Endometrial microvascular endothelial cells (primary cell): Measurements from ENCODE around the gene RFX8. TPM values are rescaled to one million over a fixed set of nuclear protein-coding genes. Genes with fewer than 3 reads are reported as not detected.

Experiments used
- in situ Hi-C: cut with HindIII; loops from 2 replicates; pipeline ENCODE4 v1.10.0; 2017; ENCODE audit warnings: low sequenced_read_pairs, low pct_unique_long_range_greater_than_20kb; ENCODE audit errors: inconsistent ontology term
- total RNA-seq: library from RNA; depleted of rRNA; stranded (reverse); fragments of >200 nt; gene quantifications from one replicate; pipeline ENCODE4 v1.2.3, GENCODE V29; 2015; ENCODE audit errors: inconsistent ontology term

The RFX8 gene
- total RNA-seq, 1 donor from 2014 or later = not detected

DNA sequence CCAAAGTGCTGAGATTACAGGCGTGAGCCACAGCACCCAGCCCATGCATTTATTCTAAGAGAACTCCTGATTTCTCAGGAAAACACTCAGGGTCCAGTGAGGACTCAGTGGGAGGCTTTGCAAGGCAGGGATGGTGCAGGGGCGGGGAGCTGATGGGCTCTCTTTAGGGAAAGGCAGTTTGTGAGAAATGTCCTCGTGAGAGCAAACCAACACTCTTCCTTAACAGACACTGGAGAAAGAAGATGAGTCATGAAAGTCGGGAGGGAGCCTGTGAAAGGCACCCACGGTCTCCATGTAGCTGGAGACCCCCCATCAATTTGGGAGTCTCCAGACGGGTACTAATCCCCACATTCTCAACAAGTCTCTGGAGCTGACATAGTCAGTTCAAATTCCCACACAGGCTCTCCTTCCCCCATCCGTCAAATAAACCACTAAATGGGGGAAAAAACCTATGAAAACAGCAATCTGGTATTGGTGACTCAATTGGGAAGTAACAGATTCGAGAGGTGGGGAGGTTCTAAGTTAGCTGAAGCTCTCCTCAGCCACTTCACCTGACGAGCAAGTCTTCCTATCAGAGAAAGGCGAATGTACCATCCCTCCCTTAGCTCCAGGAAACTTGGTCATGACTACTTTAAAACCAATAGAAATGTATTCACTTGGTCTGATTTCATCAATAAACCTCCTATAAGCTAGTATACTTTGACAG is 76.6 kb downstream of the RFX8 start:
- in situ Hi-C loops = no loop called here

DNA sequence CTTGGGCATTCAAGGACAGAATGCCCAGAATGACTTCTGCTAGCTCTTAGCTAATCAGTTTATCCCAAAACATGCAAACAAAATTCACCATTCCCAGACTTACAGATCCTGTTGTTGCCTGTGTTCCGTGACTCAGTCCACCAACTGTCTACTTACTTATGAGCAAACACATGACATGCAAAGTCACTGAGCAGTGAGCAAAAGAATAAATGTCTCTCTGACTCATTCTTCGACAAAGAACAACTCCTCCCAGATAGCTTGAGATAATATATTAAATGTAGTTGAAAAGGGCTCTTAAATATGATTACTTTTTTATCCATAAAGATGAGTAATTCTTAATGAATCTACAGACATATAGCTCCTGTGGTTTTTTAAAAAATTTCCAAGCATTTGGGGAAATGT is 78.6 kb downstream of the RFX8 start:
- in situ Hi-C loops = no loop called here

DNA sequence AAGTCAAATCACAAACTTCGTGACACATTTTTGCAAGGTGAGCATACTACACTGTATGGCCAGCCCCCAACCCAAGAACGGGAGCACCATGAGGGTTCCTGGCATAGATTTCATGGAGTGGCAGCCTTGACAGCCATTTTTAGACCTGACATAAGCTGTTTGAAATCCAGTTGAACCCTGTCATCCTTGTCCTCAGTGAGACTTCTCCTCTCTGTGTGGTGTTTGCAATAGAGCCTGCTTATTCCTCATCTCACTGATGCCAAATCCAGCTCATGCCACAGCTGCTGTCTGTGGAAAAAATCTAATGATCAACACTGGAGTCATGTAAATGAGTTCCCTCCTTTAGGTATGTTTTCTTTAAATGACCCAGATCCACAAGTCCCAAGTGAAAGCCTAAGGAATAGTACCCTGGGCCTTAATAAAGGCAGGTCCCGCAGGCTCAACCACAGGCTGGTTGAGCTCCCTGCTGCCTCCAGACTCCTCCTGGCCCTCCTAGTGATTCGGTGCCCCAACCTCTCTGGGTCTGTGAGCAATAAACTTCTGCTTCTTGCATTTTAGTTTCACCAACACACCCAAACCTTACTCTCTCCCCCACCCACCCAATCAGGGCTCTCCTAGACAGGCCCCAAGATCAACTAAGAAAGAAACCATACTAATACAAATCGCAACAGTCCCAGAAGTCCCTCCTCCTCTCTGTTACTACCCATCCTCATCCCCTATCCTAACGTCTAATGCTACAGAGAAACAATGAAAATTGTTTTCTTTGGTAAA is 79.2 kb downstream of the RFX8 start:
- in situ Hi-C loops = no loop called here

DNA sequence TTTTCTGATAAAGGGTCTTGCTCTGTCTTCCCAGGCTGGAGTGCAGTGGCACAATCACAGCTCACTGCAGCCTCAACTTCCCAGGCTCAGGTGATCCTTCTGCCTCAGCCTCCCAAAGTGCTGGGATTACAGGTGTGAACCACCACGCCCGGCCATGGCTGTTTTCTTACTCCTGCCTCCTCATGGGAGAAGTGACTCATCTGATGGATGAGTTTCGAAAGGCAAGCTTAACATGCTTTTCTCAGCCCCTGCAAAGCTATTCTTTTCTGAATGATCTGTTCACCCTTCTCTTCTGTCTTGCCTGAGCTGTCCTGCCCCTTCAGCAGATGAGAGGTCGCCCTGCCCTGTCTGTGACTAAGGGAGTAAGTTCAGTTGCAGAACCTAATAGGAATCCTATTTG is 86.7 kb downstream of the RFX8 start:
- in situ Hi-C loops = no loop called here

DNA sequence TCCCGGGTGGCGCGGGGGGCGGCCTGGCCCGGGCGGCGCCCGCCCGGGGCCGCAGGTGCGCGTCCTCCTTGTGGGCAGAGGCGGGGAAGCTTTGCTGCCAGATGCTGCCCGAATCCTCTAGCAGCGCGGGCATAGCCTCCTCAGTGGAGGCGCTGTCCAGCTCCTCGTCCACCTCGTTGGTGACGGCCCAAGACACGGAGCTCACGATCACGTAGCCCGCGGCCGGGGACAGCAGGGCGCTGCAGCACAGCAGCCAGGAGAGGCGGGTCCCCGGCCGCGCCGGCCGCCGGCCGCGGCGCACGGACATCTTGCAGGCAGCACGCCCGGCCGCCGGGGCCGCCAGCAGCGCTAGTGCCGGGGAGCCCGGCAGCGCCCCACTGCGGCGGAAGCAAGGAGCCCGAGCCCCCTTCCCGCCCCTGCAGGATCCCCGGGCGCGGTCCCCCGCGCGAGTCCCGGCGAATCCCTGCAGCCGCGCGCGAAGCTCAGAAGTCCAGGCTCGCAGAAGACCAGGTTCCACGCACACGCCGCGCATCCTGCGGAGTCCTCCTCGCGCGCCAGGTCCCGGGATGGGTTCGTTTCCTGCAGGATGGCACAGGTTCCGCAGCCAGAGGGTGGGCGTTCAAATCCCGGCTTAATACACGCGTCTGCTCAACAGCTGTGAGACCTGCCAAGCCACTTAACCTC is 87.6 kb downstream of the RFX8 start, which contains the start of gene CREG2:
TSS of gene CREG2 (minus strand) at position 353 of the 684 bp plus-strand sequence. CDS start at position 307, 46 bp downstream.
- in situ Hi-C loops = no loop called here

DNA sequence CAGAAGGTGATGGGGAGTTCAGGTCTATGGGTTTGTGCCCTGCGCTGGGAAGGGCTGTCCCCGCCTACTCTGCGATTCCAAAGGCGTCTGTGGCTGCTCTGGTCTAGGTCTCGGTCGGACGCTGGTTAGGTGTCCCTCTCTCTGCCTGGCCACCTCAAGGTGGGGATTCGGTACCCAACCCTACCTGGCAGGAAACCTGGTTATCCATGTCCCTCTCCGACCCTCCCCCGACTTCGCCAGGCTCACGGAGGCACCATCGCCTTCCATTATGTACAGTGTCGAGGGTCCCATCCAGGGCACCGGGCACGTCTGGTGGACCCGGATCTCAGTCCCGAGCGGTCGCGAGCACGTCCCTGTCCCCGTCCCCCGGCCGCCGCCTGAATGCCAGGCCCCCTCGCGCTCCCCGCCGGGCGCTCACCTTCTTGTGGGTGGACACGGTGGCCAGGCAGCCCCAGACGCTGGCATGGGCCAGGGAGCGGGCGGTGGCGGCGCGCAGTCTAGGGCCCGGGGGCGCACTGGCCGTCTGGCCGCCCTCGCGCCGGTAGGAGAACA is 88.2 kb downstream of the RFX8 start:
- in situ Hi-C loops = no loop called here

DNA sequence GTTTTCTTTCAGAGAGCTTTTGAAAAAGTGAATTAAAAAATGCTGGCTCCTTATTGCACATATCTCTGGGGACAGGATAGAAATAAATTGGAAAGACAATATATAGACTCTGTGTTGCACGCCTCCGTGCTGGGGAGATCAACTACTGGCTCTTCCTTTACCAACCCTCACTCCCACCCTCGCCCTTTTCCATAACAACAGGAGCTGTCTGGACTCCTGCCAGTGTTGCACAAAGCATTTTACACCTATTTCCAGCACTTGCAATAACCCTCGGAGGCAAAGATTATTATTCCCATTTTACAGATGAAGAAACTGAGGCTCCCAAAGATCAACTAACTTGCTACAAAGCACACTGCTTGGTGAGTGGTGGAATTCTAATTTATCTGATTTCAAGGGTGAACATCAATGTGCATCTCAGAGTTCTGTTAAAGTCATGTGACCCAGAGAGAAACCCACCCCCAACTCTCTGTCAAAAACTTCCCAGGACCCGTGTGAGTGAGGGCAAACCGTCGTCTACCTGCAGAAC is 91.8 kb downstream of the RFX8 start:
- in situ Hi-C loops = no loop called here

DNA sequence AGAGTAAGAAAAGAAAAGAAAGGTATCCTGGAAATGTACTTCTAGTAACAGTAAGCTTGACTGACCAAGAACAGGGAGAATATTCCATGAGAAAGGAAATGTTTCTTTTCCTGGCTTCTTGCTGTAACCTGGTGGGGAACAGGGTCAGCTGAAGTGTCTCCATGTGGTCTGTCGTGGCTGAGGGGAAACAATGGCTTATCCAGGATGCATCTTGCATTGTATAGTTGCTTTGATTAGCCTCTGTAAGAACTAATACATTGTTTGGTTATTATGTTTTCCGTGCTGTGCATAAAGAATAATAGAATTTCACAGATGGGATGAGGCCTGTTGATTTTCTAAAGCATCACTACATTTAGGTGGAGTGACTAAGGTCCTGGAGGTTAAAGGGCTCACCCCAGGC is 92.5 kb downstream of the RFX8 start:
- in situ Hi-C loops = no loop called here

DNA sequence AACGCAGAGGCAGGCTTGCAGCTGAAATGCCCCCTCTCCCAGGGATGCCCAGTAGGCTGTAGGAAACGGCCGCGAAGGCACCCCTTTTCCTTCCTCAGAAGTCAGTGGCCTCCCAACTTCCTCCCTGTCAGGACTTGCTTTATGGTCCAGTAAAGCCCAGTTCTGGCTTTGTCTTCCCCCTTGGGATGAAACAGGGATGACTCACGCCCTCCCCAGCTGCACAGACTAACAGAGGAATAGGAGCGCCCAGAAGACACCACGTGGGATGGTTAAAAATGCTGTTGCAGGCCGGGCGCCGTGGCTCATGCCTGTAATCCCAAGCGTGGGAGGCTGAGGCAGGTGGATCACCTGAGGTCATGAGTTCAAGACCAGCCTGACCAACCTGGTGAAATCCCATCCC is 94.5 kb downstream of the RFX8 start:
- in situ Hi-C loops = no loop called here

DNA sequence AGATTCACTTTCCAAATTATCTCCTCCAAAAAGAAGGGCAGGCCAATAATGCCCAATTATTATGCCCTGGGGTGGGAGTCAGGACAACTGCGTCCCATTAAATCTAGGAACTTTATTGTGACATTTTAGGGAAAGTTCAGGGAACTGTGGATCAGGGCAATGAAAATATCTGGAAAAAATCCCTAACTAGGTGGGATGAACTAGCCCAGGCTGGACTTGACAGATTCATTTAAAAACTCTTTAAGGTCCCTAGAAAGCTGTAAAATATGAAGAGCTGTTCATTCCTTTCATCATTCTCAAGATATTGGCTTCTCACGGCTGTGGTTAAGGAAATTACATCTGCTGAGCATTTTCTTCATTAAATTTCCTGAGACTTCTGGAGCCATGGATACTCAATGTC is 95.8 kb downstream of the RFX8 start:
- in situ Hi-C loops = no loop called here

DNA sequence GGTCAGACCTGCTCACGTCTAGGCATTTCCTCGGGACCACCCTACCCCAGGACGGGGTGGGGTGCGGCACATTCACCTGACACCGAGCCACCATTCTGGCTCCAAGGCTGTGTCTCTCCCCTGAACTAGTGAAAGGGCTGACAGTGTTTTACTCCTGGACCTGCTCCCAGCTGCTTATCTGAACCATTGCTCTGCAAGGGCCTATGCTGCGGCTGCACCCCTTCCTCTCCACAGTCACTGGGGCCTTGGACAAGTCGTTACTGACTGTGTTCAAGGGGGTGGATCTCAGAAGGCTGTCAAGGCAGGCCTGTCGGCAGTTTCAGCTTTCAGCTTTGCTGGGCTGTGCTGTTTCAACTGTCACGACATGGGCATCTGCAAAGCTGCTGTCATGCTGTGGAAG is 99.3 kb downstream of the RFX8 start:
- in situ Hi-C loops = no loop called here

DNA sequence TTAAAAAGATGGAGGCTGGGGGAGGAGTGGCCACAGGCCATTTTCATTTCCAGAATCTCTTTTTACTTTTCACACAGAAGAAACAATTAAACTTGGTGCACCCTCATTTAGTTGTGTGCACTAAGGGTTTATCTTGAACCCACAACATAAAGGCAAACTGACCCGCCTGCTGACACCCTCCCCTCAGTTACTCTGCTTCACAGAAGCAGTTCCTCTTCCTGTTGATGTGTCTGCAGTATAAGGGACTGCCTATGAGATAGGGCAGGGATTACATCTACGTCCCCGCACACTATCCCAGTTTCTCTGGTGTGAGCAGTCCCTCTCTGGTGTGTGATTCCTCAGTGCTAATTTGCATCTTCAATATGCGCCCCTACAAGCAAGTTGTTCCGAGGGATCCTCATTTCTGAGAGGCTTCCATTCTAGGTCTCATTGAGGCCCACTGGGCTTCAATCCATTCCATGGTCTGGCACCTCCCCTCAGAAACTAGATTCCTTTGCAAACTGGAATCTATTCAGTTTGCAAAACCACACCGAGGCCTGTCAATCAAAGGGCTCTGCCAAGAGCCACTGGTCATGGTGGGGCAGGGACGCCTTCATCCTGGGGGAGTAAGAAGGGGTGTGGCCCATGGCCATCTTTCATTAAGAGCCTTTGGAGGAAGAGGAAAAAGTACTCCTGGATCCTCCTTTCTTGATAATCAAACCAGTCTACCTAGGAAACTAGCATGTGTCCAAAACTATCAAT is 99.9 kb downstream of the RFX8 start:
- in situ Hi-C loops = no loop called here

DNA sequence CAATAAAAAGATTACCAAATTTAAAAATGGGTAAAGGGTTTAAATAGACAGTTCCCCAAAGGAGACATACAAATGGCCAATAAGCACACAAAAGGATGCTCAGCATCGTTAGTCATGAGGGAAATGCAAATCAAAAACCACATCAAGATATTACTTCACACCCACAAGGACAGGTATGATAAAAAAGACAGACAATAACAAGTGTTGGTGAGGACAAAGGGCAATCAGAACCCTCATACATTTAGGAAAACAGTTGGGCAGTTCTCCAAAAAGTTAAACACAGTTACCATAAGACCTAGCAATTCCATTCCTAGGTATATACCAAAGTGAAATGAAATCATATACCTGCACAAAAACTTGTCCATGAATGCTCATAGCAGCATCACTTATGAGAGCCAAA is 102.1 kb downstream of the RFX8 start:
- in situ Hi-C loops = no loop called here

DNA sequence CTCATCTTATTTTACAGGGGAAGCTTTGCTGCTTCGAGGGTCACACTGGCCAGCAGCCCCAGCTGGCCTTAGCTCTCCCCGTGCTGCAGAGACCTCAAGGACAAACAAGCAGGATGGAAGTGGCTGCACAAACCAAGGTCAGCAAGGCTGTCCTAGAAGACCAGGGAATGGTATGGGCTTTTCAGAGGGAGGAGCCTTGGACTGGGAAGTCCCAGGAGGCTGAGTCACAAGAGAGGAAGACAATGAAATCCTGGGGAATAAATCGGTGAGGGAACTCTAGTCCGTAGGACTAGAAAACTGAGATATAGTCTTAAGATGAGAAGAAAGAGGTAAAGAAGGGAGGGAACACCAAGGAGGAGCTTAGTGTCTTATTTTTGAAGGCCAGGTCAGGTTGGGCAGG is 103.3 kb downstream of the RFX8 start:
- in situ Hi-C loops = no loop called here

DNA sequence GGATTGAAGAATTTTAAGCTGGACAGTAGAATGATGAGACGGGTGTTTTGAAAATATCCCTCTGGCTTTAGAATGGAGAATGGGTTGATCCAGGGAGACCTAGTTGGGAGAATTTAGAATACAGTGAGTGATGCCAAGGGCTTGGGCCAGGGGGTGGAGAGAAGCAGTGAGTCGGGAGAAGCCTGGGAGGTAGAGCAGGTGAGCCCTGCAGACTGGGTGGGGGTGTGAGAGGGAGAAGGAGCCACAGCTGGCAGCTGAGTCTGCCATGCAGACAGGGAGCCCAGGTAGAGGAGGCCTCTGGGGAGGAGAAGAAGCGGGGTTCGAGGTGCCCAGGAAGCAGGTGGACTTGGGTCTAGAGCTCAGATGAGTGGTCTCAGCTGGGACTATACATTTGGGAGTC is 105.8 kb downstream of the RFX8 start:
- in situ Hi-C loops = no loop called here

DNA sequence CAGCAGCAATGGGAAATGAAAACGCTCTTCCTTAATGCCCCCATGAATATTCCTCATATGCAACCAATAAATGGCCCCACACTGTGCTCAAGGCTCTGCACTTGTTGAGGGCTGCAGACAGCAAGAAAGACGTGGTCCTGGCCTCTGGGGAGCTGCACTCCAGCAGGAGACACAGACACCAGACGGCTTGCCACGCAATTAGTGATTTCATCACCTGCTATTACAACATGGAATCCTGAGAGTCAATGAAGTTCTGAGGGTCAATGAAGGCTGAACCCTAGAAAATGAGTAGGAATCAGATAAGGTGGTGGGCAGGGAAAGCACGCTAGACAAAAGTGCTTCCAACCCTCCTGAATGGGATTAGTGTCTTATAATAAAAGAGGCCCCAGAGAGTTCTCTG is 106.5 kb downstream of the RFX8 start:
- in situ Hi-C loops = no loop called here

DNA sequence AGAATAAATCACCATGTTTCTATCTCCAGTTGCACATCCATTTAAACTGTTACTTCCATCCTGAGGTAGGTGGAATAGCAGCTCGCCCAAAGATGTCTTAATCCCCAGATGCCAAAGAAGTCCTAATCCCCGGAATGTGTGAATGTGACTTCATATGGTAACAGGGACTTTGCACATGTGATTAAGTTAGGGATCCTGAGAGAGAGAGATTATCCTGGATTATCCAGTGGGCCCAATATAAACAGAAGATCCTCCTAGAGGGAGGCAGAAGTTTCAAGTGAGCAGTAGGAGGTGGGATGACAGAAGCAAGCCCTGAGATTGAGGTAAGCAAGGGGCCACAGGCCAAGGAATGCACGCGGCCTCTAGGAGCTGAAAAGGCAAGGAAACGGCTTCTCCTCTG is 107.4 kb downstream of the RFX8 start:
- in situ Hi-C loops = no loop called here

DNA sequence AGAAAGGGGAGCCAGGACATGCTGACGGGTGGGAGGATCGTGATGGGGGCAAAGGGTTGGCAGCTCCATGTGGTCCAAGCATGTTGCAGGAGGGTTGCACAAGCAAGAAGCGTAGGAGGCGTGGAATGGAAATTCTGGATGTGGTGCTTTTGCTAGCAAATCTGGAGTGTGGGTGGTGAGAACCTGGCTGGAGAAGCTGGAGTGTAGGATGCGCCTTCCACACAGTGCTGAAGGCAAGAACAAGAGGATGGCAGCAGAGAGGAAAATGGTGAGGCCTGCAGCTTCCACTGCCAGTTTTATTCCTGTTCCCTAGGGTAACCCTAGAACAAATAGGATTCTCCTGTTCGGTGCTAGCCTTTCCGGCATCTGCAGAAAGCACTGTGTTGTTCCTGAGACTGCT is 110.0 kb downstream of the RFX8 start:
- in situ Hi-C loops = no loop called here

DNA sequence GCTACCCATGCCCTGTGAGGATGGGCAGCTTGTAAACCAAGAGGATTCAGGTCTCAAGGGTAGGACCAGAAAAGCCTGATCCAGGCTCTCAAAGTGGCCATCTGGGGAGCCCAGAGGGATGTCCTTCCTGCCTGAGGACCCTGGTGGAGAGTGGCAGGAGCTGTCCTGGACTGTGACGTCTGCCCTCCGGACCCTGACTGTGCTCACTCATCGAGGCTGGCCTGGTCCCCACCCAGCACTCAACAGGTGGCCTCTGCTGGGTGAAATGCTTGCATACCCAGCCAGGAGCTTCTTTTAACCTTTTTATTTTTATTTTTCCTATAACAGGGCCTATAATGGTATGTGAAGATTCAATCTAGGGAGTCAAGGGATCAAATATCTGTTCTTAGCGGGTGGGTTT is 112.1 kb downstream of the RFX8 start:
- in situ Hi-C loops = no loop called here
